ENCODE measurements around the gene GPT2.

GPT2 gene

DNA sequence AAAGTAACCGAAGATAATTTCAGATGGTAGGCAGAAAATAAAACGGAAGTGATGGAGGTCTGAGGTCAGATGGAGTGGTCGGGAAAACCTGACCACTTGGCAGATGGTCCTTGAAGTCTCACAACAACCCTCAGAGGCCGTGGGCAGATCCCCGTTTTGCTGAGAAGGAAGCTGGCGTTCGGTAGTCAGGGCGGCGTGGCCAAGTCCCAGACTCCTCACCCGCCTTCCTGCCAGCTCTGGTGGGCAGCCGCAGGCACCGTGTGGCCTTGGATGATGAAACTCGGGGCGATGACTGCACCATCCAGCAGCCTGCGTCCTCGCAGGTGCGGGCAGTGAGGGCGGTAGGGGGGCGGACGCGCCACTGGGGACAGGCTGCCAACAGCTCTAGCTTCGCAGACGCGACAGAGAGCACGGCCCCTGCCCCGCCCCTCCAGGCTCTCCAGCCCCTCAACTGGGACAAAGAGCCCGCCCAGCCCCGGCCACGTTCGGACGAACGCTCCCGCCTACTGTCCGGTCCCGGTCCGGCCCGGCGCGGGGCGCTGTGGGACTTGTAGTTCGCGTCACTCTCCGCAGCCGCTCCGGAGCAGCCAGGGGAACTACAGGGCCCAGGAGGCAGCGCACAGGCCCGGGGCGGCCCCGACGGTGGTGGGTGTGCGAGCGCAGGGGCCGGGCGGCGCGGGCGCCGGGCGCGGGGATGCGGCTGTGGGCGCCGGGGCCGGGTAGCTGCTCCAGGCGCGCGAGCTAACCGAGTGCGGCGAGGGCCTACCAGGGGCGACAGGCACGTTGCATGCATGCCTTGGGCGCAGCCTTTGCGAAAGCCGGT, at the start of gene GPT2:
Gene GPT2 (plus strand): TSS at position 673 of the 823 bp plus-strand sequence. CDS start 354 bp downstream, outside the sequence.
- peak; percentile 96 for DNase-seq (ENCODE audit: low spot score)

DNA sequence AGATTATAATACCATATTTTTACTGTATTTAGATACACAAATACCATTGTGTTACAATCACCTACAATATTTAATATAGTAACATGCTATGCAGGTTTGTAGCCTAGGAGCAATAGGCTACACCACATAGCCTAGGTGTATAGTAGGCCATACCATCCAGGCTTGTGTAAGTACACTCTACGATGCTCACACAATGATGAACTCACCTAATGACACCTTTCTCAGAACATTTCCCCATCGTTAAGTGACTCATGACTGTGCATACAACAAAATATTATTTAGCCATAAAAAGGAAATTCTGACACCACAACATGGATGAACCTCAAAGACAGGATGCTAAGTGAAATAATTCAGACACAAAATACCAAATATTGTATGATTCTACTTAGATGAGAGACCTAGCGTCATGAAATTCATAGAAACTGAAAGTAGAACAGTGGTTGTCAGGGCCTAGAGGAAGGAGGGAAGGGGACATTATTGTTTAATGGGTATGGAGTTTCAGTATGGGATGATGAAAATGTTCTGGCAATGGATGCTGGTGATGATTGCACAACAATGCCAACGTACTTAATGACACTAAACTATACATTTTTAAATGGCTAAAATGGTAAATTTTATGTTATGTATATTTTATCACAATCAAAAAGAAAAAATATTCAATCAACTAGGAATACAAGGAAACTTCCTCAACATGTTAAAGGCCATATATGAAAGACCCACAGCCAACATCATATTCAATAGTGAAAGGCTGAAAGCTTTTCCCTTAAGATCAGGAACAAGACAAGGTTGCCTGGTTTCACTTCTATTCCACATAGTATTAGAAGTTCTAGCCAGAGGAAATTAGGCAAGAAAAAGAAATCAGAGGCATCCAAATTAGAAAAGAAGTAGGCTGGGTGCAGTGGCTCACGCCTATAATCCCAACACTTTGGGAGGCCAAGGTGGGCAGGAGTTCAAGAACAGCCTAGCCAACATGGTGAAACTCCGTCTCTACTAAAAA, 47.3 kb upstream of the GPT2 start:
- no peak for DNase-seq (ENCODE audit: low spot score)

- no peak for DNase-seq (ENCODE audit: low spot score)
These were observed 44.1 kb upstream of the GPT2 start for GRCh38 chr16:46839986-46840443.

DNA sequence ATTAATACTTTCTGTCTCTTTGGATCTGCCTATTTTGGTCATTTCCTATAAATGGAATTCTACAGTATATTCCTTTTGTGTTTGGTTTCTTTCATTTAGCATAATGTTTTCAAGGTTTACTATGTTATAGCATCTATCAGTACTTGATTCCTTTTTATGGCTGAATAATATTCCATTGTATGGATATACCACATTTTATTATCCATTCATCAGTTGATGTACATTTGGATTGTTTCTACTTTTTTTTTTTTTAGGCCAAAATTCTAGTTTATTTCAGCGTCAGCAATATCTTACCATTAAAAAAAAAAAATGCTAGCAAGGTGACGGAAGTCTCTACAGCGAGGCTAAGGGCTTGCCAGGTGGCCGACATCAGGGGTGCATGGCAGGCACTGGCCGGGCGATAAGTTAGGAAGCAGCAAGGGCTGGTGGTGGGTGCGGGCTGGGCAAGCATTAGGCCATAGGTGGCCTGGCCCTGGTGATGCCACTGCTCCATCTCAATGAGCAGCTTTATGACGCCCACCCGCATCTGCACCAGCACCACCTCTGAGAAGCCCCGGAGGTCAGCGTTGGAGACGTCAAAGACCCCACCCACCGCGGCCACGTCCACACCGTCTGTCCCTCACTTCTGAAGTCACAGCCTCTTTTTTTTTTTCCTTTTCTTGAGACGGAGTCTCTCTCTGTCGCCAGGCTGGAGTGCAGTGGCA, 41.8 kb upstream of the GPT2 start:
- DNase-seq (ENCODE audit: low spot score) = no peak

DNA sequence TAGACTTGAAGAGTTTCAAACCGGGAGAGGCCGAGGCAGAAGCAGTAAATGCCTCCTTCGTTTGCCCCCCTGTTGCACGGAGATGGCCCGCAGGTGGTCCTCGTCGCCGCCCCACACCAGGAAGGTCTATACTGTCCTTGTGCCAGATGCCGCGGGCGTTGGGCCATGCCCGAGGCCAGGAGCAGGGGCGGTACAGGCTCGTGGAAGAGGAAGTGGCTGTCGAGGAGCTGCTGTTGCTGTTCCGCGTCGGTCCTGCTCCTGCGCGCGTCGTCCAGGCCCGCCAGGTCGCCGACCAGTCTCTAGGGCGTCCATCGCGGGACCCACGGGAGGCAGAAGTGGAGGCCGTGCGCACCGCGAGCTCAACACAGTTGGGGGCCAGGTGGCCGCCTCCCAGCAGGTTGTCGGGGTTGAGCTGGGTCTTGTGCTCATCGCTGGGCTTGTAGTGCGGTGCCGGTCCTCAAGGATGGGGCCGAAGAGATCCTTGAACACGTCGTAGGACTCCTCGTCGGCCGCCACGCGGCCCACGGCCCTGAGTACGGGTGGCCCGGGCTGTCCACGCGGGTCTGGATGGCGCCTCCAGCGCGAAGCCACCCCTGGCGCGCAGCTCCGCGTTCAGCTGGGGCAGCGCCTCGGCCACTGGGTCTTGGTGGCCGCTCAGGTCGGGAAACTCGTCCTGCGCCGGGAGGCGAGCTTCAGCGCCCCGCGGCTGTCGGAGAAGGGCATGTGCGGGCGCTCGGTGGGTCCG, 40.1 kb upstream of the GPT2 start:
- no peak for DNase-seq (ENCODE audit: low spot score)

GRCh38 chr16:46844771-46845170, 39.4 kb upstream of the GPT2 start:
- no peak for DNase-seq (ENCODE audit: low spot score)

GRCh38 chr16:46845952-46846351, 38.2 kb upstream of the GPT2 start:
- DNase-seq (ENCODE audit: low spot score) = no peak

- no peak for DNase-seq (ENCODE audit: low spot score)
These were observed 35.1 kb upstream of the GPT2 start for GRCh38 chr16:46848768-46849764.

- no peak for DNase-seq (ENCODE audit: low spot score)
These were observed 33.3 kb upstream of the GPT2 start for GRCh38 chr16:46850619-46851555.

DNA sequence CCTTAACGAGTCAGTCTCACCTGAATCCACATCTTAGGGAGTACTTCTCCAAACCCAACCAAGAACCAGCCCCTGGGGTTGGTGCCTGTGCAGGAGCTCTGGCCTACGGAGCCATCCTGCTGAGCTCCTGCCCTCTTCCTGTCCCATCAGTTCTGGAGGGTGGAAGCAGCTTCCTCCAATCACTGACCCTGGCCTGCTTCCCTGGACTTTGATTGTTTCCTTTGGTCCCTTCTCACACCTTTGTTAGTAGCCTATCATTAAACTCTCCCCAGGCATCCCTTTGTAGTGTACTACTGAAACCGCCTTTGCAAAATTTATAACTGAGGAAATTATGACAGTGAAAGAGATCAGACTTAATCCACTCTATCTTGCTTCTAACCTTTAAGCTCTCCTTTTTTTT, 32.0 kb upstream of the GPT2 start:
- no peak for DNase-seq (ENCODE audit: low spot score)

GRCh38 chr16:46853713-46854443, 30.3 kb upstream of the GPT2 start:
- peak; percentile 71 for DNase-seq (ENCODE audit: low spot score)

GRCh38 chr16:46854846-46855245, 29.3 kb upstream of the GPT2 start:
- no peak for DNase-seq (ENCODE audit: low spot score)

DNA sequence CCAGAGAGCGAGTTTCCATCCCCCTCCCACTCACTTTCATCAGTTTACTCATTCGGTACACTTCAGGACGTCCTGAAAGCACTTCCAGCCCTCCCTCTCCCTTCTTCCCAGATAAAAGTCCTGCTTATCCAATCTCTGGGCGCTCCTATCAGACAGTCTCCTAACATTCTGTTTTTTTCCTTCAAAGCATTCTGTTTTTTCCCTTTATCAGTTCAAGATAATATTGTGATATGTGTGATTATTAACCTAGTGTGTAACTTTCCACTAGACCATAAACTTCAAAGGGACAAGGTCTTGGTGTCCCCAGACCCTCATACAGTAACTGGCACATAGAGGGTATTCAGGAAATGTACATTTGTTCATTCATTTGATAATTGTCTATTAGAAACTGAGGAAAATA, 28.8 kb upstream of the GPT2 start:
- no peak for DNase-seq (ENCODE audit: low spot score)

DNA sequence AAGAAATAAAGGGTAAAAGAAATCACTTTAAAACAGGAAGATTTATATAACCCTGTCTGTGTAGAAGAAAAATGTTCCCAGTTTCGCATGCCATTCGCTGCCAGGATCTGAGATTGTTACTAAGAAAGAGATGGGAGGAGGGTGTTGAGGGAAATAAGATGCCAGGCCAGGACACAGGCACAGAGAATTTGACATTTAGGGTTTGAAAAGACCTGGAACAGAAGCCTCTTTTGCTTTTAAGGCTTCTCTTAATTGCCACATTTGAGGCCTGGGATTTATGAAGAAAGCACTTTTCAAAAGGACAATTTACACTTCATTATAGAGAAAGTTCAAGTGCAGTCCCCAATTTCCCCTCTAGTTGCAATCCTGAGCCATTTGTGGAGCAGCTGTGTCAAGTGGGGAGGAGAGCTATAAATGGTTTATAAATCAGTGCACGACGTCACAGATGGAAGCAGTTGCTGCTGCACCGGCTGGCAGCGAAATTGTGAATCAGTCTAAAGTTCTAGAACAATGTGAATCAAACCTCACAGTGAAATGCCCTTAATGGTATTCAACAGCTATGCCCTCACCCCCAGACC, 26.7 kb upstream of the GPT2 start:
- peak; percentile 81 for DNase-seq (ENCODE audit: low spot score)

DNA sequence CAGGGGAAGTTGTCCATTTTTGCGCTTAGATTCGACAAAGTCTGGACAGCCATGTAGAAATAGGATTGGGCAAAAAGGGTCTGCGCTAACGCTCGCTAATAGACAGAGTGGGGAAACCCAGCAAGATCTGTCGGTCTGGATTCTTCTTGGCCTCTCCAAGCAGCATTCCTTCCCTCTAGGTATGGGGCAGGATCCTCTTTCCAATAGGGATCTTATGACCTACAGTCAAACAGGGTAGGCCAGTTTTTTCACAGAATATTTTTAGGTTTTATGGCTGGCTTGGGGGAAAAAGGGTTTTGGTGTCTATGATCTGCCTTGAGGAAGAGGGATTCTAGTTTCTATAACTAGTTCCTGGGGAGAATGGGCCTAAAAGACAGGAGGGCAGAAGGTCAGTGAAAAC, 26.0 kb upstream of the GPT2 start:
- no peak for DNase-seq (ENCODE audit: low spot score)

DNA sequence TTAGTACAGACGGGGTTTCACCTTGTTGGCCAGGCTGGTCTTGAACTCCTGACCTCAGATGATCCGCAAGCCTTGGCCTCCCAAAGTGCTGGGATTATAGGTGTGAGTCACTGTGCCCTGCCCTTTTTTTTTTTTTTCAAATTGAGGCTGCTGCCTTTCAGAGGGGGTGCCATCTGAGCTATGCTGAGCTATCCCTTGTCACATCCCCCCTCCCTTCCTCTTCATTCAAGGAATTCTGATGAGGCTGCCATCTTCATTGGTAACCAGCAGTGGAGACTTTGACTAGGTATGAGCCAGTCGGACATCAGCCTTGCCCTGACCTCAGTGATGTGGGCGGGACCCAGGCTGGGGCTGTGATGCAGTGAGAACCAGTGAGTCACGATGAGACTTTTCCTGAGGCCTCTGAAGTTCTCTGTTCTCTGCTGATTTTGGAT, 24.4 kb upstream of the GPT2 start:
- DNase-seq (ENCODE audit: low spot score) = peak; percentile 98

DNA sequence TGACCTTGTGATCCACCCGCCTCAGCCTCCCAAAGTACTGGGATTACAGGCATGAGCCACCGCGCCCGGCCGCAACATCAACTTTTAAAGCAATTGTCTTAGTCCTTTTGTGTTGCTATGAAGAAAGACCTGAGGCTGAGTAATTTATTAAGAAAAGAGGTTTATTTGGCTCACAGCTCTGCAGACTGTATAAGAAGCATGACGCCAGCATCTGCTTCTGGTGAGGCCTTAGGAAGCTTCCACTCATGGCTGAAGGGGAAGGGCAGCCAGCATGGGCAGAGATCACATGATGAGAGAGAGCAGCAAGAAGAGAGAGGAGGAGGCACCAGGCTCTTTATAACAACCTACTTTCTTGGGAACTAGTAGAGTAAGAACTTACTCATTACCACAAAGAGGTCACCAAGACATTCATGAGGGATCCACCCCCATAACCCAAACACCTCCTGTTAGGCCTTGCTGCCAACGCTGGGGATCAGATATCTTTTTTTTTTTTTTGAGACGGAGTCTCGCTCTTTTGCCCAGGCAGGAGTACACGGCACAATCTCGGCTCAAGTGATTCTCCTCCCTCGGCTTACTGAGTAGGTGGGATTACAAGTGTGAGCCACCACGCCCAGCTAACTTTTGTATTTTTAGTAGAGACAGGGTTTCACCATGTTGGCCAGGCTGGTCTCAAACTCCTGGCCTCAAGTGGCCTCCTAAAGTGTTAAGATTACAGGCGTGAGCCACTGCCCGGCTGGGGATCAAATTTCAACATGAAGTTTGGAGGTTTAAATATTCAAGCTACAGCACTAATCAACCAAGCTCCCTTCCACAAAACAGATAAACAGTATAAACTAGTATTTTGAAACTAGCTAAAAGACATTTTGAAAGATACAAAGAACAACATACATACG, 21.4 kb upstream of the GPT2 start:
- DNase-seq (ENCODE audit: low spot score) = peak; percentile 28
